Fibroblast of the aortic adventitia (primary cell): ENCODE data around the gene CNTFR. TPM values are rescaled to one million over a fixed set of nuclear protein-coding genes. Genes with fewer than 3 reads are reported as not detected.

ENCODE experiments used
- DNase-seq: peaks from one replicate; pipeline ENCODE4 v3.0.0-alpha.2; 2010; ENCODE audit warnings: low read depth
- H3K4me3 ChIP-seq: 2 replicates; pipeline ENCODE4 v1.5.1; 2011; ENCODE audit warnings: low read depth, mild to moderate bottlenecking, control low read depth, low read length, moderate library complexity
- CTCF ChIP-seq: IDR thresholded peaks from 2 replicates; pipeline ENCODE4 v1.5.1; 2011; ENCODE audit warnings: mild to moderate bottlenecking, low read length, control low read depth, inconsistent platforms; ENCODE audit not compliant: insufficient read depth
- total RNA-seq: library from RNA; depleted of rRNA; stranded (reverse); fragments of >200 nt; gene quantifications from 2 replicates; pipeline ENCODE4 v1.2.3, GENCODE V29; 2012; ENCODE audit warnings: low replicate concordance

CNTFR gene
- total RNA-seq, 1 donor = not detected

GRCh38 chr9:34553511-34554021 is 36.0 kb downstream of the CNTFR start:
- DNase-seq = no peak
- no peak overlapping the region for H3K4me3 ChIP-seq
- TF ChIP-seq CTCF = no peak

GRCh38 chr9:34552986-34553385 is 36.5 kb downstream of the CNTFR start:
- no peak for DNase-seq
- TF ChIP-seq CTCF = no peak
- no peak overlapping the region for H3K4me3 ChIP-seq

GRCh38 chr9:34552606-34552981 is 36.9 kb downstream of the CNTFR start:
- TF ChIP-seq CTCF = no peak
- no peak for DNase-seq
- H3K4me3 ChIP-seq = no peak overlapping the region

- no peak for TF ChIP-seq CTCF
- H3K4me3 ChIP-seq = no peak overlapping the region
- DNase-seq = no peak
Measured at GRCh38 chr9:34551751-34552605, 37.5 kb downstream of the CNTFR start.

GRCh38 chr9:34550681-34551270 is 38.7 kb downstream of the CNTFR start:
- no peak for DNase-seq
- TF ChIP-seq CTCF = no peak
- H3K4me3 ChIP-seq = no peak overlapping the region

GRCh38 chr9:34550016-34550680 is 39.4 kb downstream of the CNTFR start:
- no peak for TF ChIP-seq CTCF
- no peak overlapping the region for H3K4me3 ChIP-seq
- no peak for DNase-seq
